K562 (cell line): Measurements from ENCODE around the gene DTNBP1. TPM values are rescaled to one million over a fixed set of nuclear protein-coding genes. Genes with fewer than 3 reads are reported as not detected.

Source experiments
- BCOR ChIP-seq: fragments of 450-650 bp; IDR thresholded peaks from 2 replicates; pipeline ENCODE4 v1.6.1; 2016
- DNMT1 ChIP-seq: fragments of 450-650 bp; IDR thresholded peaks from 2 replicates; pipeline ENCODE4 v1.6.1; 2016; ENCODE audit warnings: antibody characterized with exemption, mild to moderate bottlenecking
- FOXK1 ChIP-seq: sonication (generic); formaldehyde crosslinking; IDR thresholded peaks from 2 replicates; pipeline ENCODE4 v1.8.0; 2022; ENCODE audit warnings: missing genetic modification reagents, mild to moderate bottlenecking, borderline replicate concordance
- HDAC6 ChIP-seq: IDR thresholded peaks from 2 replicates; pipeline ENCODE4 v1.6.1; 2012; ENCODE audit warnings: low read depth, mild to moderate bottlenecking, control low read depth, inconsistent platforms, low read length, moderate library complexity
- HNRNPL ChIP-seq: fragments of 200-400 bp; formaldehyde crosslinking; IDR thresholded peaks from 2 replicates; pipeline ENCODE4 v1.6.1; 2017; ENCODE audit warnings: low read depth, mild to moderate bottlenecking, low read length
- MEIS2 ChIP-seq: fragments of 450-650 bp; IDR thresholded peaks from 2 replicates; pipeline ENCODE4 v1.6.1; 2014; ENCODE audit warnings: mild to moderate bottlenecking; ENCODE audit not compliant: partially characterized antibody
- POLR3G ChIP-seq: IDR thresholded peaks from 2 replicates; pipeline ENCODE4 v1.6.1; 2011; ENCODE audit not compliant: insufficient read length, insufficient replicate concordance; ENCODE audit errors: extremely low read depth
- SIX5 ChIP-seq, 2 experiments: IDR thresholded peaks; 2 replicates each; pipeline ENCODE4 v1.6.1; 2011; ENCODE audit warnings: low read length in 2 of 2, borderline replicate concordance in 1 of 2, low read depth in 1 of 2, mild to moderate bottlenecking in 1 of 2, moderate library complexity in 1 of 2; ENCODE audit not compliant: insufficient read depth in 1 of 2
- ZNF12 ChIP-seq: sonication (generic); formaldehyde crosslinking; IDR thresholded peaks from 2 replicates; pipeline ENCODE4 v1.4.0; 2020; ENCODE audit warnings: mild to moderate bottlenecking, missing genetic modification reagents
- ZNF41 ChIP-seq: fragments of 250-450 bp; sonication (Bioruptor Pico); conservative IDR thresholded peaks from 2 replicates; pipeline ENCODE4 v1.4.0; 2020; ENCODE audit warnings: mild to moderate bottlenecking
- ZNF76 ChIP-seq: fragments of 250-450 bp; sonication (Bioruptor Pico); IDR thresholded peaks from 2 replicates; pipeline ENCODE4 v1.4.0; 2020; ENCODE audit warnings: mild to moderate bottlenecking, moderate library complexity, borderline replicate concordance
- polyA plus RNA-seq, 8 experiments: library from polyadenylated mRNA; depleted of rRNA in 4 of 8; stranded (reverse) in 5 of 8; unstranded in 3 of 8; fragments of >200 nt; fragmentation: Nextera tagmentation in 2 of 8; fragmentation: Illumina TruSeq in 1 of 8; extraction: Ambion mirVana in 2 of 8; extraction: Trizol in 1 of 8; gene quantifications; 2 replicates each; pipeline versions ENCODE4 v1.2.1 to v1.2.3, GENCODE V29; 2011 to 2014; ENCODE audit warnings: inconsistent platforms in 1 of 8, missing spikeins in 1 of 8
- total RNA-seq, 7 experiments: library from RNA; depleted of rRNA in 6 of 7; stranded (reverse); fragments of >200 nt in 6 of 7; fragmentation: Illumina TruSeq in 2 of 7; extraction: Trizol in 2 of 7; gene quantifications; 2 replicates each; pipeline versions ENCODE4 v1.2.1 to v1.2.3, GENCODE V29; 2011 to 2021; ENCODE audit warnings: low replicate concordance in 1 of 7
- TF ChIP-seq, protein P1 (sequence below): fragments of 450-650 bp; IDR thresholded peaks from 2 replicates; pipeline ENCODE4 v1.6.1; 2016; ENCODE audit warnings: borderline replicate concordance
- TF ChIP-seq, protein P2 (sequence below): fragments of 250-450 bp; sonication (Bioruptor Pico); IDR thresholded peaks from 2 replicates; pipeline ENCODE4 v1.4.0; 2020; ENCODE audit warnings: borderline replicate concordance
- TF ChIP-seq, protein P3 (sequence below): sonication (generic); formaldehyde crosslinking; IDR thresholded peaks from 2 replicates; pipeline ENCODE4 v1.8.1; 2022; ENCODE audit warnings: missing genetic modification reagents
- TF ChIP-seq, protein P4 (sequence below): fragments of 450-650 bp; IDR thresholded peaks from 2 replicates; pipeline ENCODE4 v1.6.1; 2017; ENCODE audit warnings: antibody characterized with exemption, mild to moderate bottlenecking
- TF ChIP-seq, protein P5 (sequence below): fragments of 250-450 bp; sonication (Bioruptor Pico); IDR thresholded peaks from 2 replicates; pipeline ENCODE4 v1.9.0; 2021; ENCODE audit warnings: mild to moderate bottlenecking

DTNBP1 gene
- total and polyA plus RNA-seq, 9 of the 15 experiments (the other 6 are each of a cell fraction or from before 2014, with no cell fraction given), result 16.7 to 54.5 (median 21.4) TPM

DNA sequence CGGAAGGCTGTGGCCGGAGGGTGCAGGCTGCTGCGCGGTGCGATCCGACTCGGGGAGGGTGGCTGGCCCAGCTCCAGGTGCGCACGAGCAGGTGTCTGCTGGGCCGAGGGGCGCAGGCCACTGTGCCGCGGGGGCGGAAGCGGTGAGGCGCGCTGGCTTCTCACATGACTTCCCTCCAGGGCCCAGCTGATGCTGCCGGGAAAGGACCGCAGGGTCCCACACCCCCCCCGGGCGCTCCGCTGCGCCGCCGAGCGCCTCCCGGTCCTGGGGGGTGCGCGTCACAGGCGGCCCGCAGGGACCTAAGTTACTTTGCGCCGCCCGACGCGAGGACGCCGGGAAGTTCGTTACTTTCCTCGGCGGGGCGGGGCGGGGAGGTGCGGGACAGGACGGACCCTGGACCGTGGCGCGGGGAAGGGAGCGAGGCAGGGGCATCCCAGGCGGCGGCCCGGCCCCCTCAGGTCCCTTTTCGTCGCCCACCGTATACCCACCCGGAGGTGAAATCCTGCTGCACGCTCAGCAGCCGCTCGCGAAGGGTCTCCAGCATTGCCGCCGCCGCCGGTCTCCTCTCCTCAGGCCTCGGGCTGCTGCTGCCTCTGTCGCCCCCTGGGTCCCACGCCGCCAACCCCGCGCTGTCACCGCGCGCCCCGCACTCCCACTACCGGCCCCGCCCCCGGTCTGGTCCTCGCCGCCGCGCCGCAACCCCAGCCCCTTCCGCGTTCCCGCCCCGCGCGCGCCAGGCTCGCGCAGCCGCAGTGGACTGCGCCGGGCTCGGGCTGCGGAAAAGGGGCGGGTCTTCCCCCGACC is at the start of gene DTNBP1 (continued):
- TF ChIP-seq, protein P1, sequence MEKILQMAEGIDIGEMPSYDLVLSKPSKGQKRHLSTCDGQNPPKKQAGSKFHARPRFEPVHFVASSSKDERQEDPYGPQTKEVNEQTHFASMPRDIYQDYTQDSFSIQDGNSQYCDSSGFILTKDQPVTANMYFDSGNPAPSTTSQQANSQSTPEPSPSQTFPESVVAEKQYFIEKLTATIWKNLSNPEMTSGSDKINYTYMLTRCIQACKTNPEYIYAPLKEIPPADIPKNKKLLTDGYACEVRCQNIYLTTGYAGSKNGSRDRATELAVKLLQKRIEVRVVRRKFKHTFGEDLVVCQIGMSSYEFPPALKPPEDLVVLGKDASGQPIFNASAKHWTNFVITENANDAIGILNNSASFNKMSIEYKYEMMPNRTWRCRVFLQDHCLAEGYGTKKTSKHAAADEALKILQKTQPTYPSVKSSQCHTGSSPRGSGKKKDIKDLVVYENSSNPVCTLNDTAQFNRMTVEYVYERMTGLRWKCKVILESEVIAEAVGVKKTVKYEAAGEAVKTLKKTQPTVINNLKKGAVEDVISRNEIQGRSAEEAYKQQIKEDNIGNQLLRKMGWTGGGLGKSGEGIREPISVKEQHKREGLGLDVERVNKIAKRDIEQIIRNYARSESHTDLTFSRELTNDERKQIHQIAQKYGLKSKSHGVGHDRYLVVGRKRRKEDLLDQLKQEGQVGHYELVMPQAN, result no peak
- TF ChIP-seq ZNF12 (CRISPR knock-in tag), result no peak
- peak; percentile 78 for TF ChIP-seq MEIS2
- no peak for TF ChIP-seq POLR3G
- TF ChIP-seq, protein P2, sequence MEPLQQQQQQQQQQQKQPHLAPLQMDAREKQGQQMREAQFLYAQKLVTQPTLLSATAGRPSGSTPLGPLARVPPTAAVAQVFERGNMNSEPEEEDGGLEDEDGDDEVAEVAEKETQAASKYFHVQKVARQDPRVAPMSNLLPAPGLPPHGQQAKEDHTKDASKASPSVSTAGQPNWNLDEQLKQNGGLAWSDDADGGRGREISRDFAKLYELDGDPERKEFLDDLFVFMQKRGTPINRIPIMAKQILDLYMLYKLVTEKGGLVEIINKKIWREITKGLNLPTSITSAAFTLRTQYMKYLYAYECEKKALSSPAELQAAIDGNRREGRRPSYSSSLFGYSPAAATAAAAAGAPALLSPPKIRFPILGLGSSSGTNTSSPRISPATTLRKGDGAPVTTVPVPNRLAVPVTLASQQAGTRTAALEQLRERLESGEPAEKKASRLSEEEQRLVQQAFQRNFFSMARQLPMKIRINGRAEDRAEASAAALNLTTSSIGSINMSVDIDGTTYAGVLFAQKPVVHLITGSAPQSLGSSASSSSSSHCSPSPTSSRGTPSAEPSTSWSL (CRISPR knock-in tag), result no peak
- TF ChIP-seq HNRNPL, result 0 out of 2 replicates have a peak, but pooled peaks have one; percentile 25
- no peak for TF ChIP-seq DNMT1
- no peak; the same call in 1 of the 2 replicates for TF ChIP-seq BCOR
- no peak for TF ChIP-seq ZNF41 (CRISPR knock-in tag)
- TF ChIP-seq, protein P3, sequence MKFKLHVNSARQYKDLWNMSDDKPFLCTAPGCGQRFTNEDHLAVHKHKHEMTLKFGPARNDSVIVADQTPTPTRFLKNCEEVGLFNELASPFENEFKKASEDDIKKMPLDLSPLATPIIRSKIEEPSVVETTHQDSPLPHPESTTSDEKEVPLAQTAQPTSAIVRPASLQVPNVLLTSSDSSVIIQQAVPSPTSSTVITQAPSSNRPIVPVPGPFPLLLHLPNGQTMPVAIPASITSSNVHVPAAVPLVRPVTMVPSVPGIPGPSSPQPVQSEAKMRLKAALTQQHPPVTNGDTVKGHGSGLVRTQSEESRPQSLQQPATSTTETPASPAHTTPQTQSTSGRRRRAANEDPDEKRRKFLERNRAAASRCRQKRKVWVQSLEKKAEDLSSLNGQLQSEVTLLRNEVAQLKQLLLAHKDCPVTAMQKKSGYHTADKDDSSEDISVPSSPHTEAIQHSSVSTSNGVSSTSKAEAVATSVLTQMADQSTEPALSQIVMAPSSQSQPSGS (CRISPR knock-in tag), result no peak
- 0 out of 2 replicates have a peak, but pooled peaks have one; percentile 51 for TF ChIP-seq FOXK1 (CRISPR knock-in tag)
- TF ChIP-seq HDAC6, result no peak
- TF ChIP-seq, protein P4, sequence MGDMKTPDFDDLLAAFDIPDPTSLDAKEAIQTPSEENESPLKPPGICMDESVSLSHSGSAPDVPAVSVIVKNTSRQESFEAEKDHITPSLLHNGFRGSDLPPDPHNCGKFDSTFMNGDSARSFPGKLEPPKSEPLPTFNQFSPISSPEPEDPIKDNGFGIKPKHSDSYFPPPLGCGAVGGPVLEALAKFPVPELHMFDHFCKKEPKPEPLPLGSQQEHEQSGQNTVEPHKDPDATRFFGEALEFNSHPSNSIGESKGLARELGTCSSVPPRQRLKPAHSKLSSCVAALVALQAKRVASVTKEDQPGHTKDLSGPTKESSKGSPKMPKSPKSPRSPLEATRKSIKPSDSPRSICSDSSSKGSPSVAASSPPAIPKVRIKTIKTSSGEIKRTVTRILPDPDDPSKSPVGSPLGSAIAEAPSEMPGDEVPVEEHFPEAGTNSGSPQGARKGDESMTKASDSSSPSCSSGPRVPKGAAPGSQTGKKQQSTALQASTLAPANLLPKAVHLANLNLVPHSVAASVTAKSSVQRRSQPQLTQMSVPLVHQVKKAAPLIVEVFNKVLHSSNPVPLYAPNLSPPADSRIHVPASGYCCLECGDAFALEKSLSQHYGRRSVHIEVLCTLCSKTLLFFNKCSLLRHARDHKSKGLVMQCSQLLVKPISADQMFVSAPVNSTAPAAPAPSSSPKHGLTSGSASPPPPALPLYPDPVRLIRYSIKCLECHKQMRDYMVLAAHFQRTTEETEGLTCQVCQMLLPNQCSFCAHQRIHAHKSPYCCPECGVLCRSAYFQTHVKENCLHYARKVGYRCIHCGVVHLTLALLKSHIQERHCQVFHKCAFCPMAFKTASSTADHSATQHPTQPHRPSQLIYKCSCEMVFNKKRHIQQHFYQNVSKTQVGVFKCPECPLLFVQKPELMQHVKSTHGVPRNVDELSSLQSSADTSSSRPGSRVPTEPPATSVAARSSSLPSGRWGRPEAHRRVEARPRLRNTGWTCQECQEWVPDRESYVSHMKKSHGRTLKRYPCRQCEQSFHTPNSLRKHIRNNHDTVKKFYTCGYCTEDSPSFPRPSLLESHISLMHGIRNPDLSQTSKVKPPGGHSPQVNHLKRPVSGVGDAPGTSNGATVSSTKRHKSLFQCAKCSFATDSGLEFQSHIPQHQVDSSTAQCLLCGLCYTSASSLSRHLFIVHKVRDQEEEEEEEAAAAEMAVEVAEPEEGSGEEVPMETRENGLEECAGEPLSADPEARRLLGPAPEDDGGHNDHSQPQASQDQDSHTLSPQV, result peak; percentile 52; the same call in 1 of the 2 replicates
- no peak for TF ChIP-seq SIX5 (IDR thresholded peaks at IDR 0.05; ENCODE audit: borderline replicate concordance in 1 of 2, insufficient read depth in 1 of 2, low read depth in 1 of 2, low read length in 2 of 2)
- TF ChIP-seq, protein P5, sequence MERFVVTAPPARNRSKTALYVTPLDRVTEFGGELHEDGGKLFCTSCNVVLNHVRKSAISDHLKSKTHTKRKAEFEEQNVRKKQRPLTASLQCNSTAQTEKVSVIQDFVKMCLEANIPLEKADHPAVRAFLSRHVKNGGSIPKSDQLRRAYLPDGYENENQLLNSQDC, result no peak
- 0 out of 2 replicates have a peak, but pooled peaks have one; percentile 68 for TF ChIP-seq ZNF76 (CRISPR knock-in tag)
